Liver (tissue), 9 donors: Measurements from ENCODE around the gene TSPAN7. TPM values are rescaled to one million over a fixed set of nuclear protein-coding genes. Genes with fewer than 3 reads are reported as not detected.

Experiments used
- DNase-seq: peaks from one replicate; pipeline ENCODE4 v3.0.0-alpha.2; 2017; ENCODE audit warnings: low spot score
- H3K27ac ChIP-seq, 2 donors: one replicate each; pipeline ENCODE4 v1.7.0; 2013; ENCODE audit warnings: inconsistent platforms in 2 of 2, low read length in 2 of 2, control low read depth in 1 of 2, low read depth in 1 of 2, mild to moderate bottlenecking in 1 of 2
- H3K27me3 ChIP-seq, 4 donors: one replicate each; pipeline versions ENCODE4 v1.6.1 to v1.7.0; 2013; ENCODE audit warnings: low read length in 3 of 4, inconsistent platforms in 1 of 4, mild to moderate bottlenecking in 1 of 4, moderate library complexity in 1 of 4; ENCODE audit not compliant: control insufficient read depth in 4 of 4, insufficient read depth in 4 of 4
- H3K36me3 ChIP-seq, 4 donors: one replicate each; pipeline versions ENCODE4 v1.6.1 to v1.7.0; 2013; ENCODE audit warnings: low read length in 3 of 4, mild to moderate bottlenecking in 3 of 4, low read depth in 1 of 4, moderate library complexity in 1 of 4; ENCODE audit not compliant: control insufficient read depth in 4 of 4, insufficient read depth in 3 of 4
- H3K4me1 ChIP-seq, 4 donors: one replicate each; pipeline versions ENCODE4 v1.6.1 to v1.7.0; 2013; ENCODE audit warnings: low read length in 3 of 4, mild to moderate bottlenecking in 3 of 4, moderate library complexity in 1 of 4; ENCODE audit not compliant: control insufficient read depth in 4 of 4, insufficient read depth in 4 of 4
- H3K4me3 ChIP-seq, 3 donors: one replicate each; pipeline versions ENCODE4 v1.6.1 to v1.7.0; 2013; ENCODE audit warnings: low read length in 3 of 3, control low read depth in 1 of 3, low read depth in 1 of 3, mild to moderate bottlenecking in 1 of 3
- H3K9ac ChIP-seq, 2 donors: one replicate each; pipeline ENCODE4 v1.7.0; 2013; ENCODE audit warnings: low read length in 2 of 2, mild to moderate bottlenecking in 2 of 2, moderate library complexity in 2 of 2, control low read depth in 1 of 2, low read depth in 1 of 2
- H3K9me3 ChIP-seq, 4 donors: one replicate each; pipeline versions ENCODE4 v1.6.1 to v1.7.0; 2013; ENCODE audit warnings: low read length in 3 of 4; ENCODE audit not compliant: control insufficient read depth in 4 of 4
- ATF3 ChIP-seq: IDR thresholded peaks from 2 replicates; pipeline ENCODE4 v1.6.1; 2016; ENCODE audit warnings: antibody characterized with exemption
- FOXA1 ChIP-seq: IDR thresholded peaks from 2 replicates; pipeline ENCODE4 v1.6.1; 2016; ENCODE audit warnings: antibody characterized with exemption
- FOXA2 ChIP-seq: IDR thresholded peaks from 2 replicates; pipeline ENCODE4 v1.6.1; 2016; ENCODE audit warnings: antibody characterized with exemption
- GABPA ChIP-seq, 2 donors: IDR thresholded peaks in 1 of 2; conservative IDR thresholded peaks in 1 of 2; 2 replicates each; pipeline ENCODE4 v1.6.1; 2016; ENCODE audit warnings: antibody characterized with exemption in 2 of 2, mild to moderate bottlenecking in 1 of 2, moderate library complexity in 1 of 2
- HNF4A ChIP-seq, 2 donors: conservative IDR thresholded peaks; 2 replicates each; pipeline ENCODE4 v1.6.1; 2016; ENCODE audit warnings: antibody characterized with exemption in 2 of 2, mild to moderate bottlenecking in 2 of 2
- MAX ChIP-seq: IDR thresholded peaks from 2 replicates; pipeline ENCODE4 v1.6.1; 2016; ENCODE audit warnings: antibody characterized with exemption
- NR2F2 ChIP-seq: IDR thresholded peaks from 2 replicates; pipeline ENCODE4 v1.6.1; 2016; ENCODE audit warnings: antibody characterized with exemption
- RAD21 ChIP-seq, 2 donors: IDR thresholded peaks; 2 replicates each; pipeline ENCODE4 v1.6.1; 2016; ENCODE audit warnings: antibody characterized with exemption in 2 of 2, mild to moderate bottlenecking in 2 of 2
- RXRA ChIP-seq, 2 donors: IDR thresholded peaks; 2 replicates each; pipeline ENCODE4 v1.6.1; 2017 to 2018; ENCODE audit warnings: antibody characterized with exemption in 2 of 2, mild to moderate bottlenecking in 1 of 2
- SP1 ChIP-seq: IDR thresholded peaks from 2 replicates; pipeline ENCODE4 v1.6.1; 2018; ENCODE audit warnings: antibody characterized with exemption, mild to moderate bottlenecking
- TAF1 ChIP-seq: conservative IDR thresholded peaks from 2 replicates; pipeline ENCODE4 v1.6.1; 2016; ENCODE audit warnings: antibody characterized with exemption, mild to moderate bottlenecking
- YY1 ChIP-seq: IDR thresholded peaks from 2 replicates; pipeline ENCODE4 v1.6.1; 2016; ENCODE audit warnings: antibody characterized with exemption, mild to moderate bottlenecking
- ZBTB33 ChIP-seq: IDR thresholded peaks from 2 replicates; pipeline ENCODE4 v1.6.1; 2016; ENCODE audit warnings: antibody characterized with exemption
- WGBS: extraction: QIAGEN DNeasy Blood & Tissue Kit; methylation state at CpG from one replicate; pipeline ENCODE4 v1.1.7; 2013; 5-methylcytosine and 5-hydroxymethylcytosine counted together
- polyA plus RNA-seq, 2 donors: library from polyadenylated mRNA; stranded (reverse) in 1 of 2; unstranded in 1 of 2; fragments of 200-250 nt in 1 of 2; fragments of >200 nt in 1 of 2; fragmentation: Nextera tagmentation in 1 of 2; extraction: Ambion mirVana in 1 of 2; gene quantifications; one replicate each; pipeline versions ENCODE4 v1.2.1 to v1.2.3, GENCODE V29; 2013 to 2015
- total RNA-seq, 2 donors: library from RNA; depleted of rRNA; stranded (reverse); fragments of >200 nt; gene quantifications; one replicate each; pipeline ENCODE4 v1.2.3, GENCODE V29; 2014
- donor health status: healthy.
- donor health status: healthy.
- donor health status: healthy.
- donor health status: healthy.
- donor health status: healthy.

The TSPAN7 gene
- total and polyA plus RNA-seq, 4 donors = 10.1 to 26.2 (median 17.6) TPM

- TF ChIP-seq ZBTB33 (no peak), ATF3 (no peak), FOXA1 (no peak)
Observed at GRCh38 chrX:38575888-38576287, 14.5 kb downstream of the TSPAN7 start (continued).

GRCh38 chrX:38577738-38578137, 16.4 kb downstream of the TSPAN7 start:
- H3K27me3 ChIP-seq = no peaks in the 10 kb centered on the region
- no peak for DNase-seq
- no peak overlapping the region for H3K9ac ChIP-seq
- no peak for TF ChIP-seq ZBTB33
- TF ChIP-seq TAF1 = no peak
- no peak for TF ChIP-seq FOXA1
- peaks cover 0 to 12% (median 1%) of the 10 kb centered on the region in 4 donors for H3K4me1 ChIP-seq
- no peak overlapping the region for H3K27ac ChIP-seq
- H3K36me3 ChIP-seq = no peaks in the 10 kb centered on the region
- WGBS = 97% methylated on average over 3 of the region's 3 CpGs
- no peak overlapping the region for H3K4me3 ChIP-seq
- H3K9me3 ChIP-seq = no peaks in the 10 kb centered on the region

- TF ChIP-seq YY1 = peak; percentile 56
- TF ChIP-seq HNF4A (conservative IDR thresholded peaks at IDR 0.05) = peak in 1 of 2 donors; percentile 11
- TF ChIP-seq GABPA (IDR thresholded peaks at IDR 0.05 in 1 of 2, conservative IDR thresholded peaks at IDR 0.05 in 1 of 2) = no peak
- TF ChIP-seq SP1 = peak; percentile 29
- TF ChIP-seq RXRA (IDR thresholded peaks at IDR 0.05) = no peak
- Histone ChIP-seq H3K27ac (no peak overlapping the region), H3K4me3 (no peak overlapping the region), H3K36me3 (no peaks in the 10 kb centered on the region), H3K4me1 (peaks cover 0 to 12% (median 1%) of the 10 kb centered on the region in 4 donors), H3K27me3 (no peaks in the 10 kb centered on the region), H3K9me3 (no peaks in the 10 kb centered on the region), H3K9ac (no peak overlapping the region)
- 29% methylated on average over 2 of the region's 2 CpGs for WGBS
- no peak for DNase-seq
Observed at GRCh38 chrX:38578167-38578566, 16.8 kb downstream of the TSPAN7 start.

GRCh38 chrX:38583181-38583580, 21.8 kb downstream of the TSPAN7 start:
- no peaks in the 10 kb centered on the region for H3K36me3 ChIP-seq
- 84% methylated on average over 5 of the region's 5 CpGs for WGBS
- no peak overlapping the region for H3K9ac ChIP-seq
- H3K27me3 ChIP-seq = no peaks in the 10 kb centered on the region
- no peaks in the 10 kb centered on the region for H3K9me3 ChIP-seq
- no peak overlapping the region for H3K4me3 ChIP-seq
- peaks cover 0 to 7% (median 0%) of the 10 kb centered on the region in 4 donors for H3K4me1 ChIP-seq
- no peak for TF ChIP-seq YY1
- no peak for TF ChIP-seq ATF3
- TF ChIP-seq RAD21 (IDR thresholded peaks at IDR 0.05) = no peak
- no peak for TF ChIP-seq NR2F2
- no peak for TF ChIP-seq TAF1
- TF ChIP-seq ZBTB33 = no peak
- no peak for TF ChIP-seq HNF4A (conservative IDR thresholded peaks at IDR 0.05)
- TF ChIP-seq MAX = no peak
- no peak for TF ChIP-seq FOXA2
- DNase-seq = no peak
- H3K27ac ChIP-seq = no peak overlapping the region
